Sigmoid colon (tissue), 7 donors: Measurements from ENCODE around the gene MICAL2. TPM values are rescaled to one million over a fixed set of nuclear protein-coding genes. Genes with fewer than 3 reads are reported as not detected.

Experiments
- DNase-seq: peaks from one replicate; pipeline ENCODE4 v3.0.0-alpha.2; 2019
- H3K27ac ChIP-seq, 4 donors: fragments of 200-600 bp; sonication (generic); one replicate each; pipeline ENCODE4 v1.5.1; 2016 to 2019; ENCODE audit warnings: mild to moderate bottlenecking in 1 of 4
- H3K27me3 ChIP-seq, 3 donors: fragments of 200-600 bp; sonication (generic); one replicate each; pipeline ENCODE4 v1.5.1; 2019; ENCODE audit warnings: mild to moderate bottlenecking in 1 of 3
- H3K36me3 ChIP-seq, 4 donors: fragments of 200-600 bp; sonication (generic); one replicate each; pipeline ENCODE4 v1.5.1; 2016 to 2019
- H3K4me1 ChIP-seq, 4 donors: fragments of 200-600 bp; sonication (generic); one replicate each; pipeline ENCODE4 v1.5.1; 2017 to 2019
- H3K4me3 ChIP-seq, 4 donors: fragments of 200-600 bp; sonication (generic); one replicate each; pipeline ENCODE4 v1.5.1; 2017 to 2019; ENCODE audit warnings: mild to moderate bottlenecking in 2 of 4, moderate library complexity in 1 of 4
- H3K9me3 ChIP-seq, 4 donors: fragments of 200-600 bp in 3 of 4; sonication (generic) in 3 of 4; one replicate each; pipeline versions ENCODE4 v1.5.1 to v1.6.1; 2013 to 2019
- CTCF ChIP-seq, 4 experiments: fragments of 450-650 bp in 3 of 4; fragments of 200-600 bp in 1 of 4; IDR thresholded peaks; one replicate each; pipeline ENCODE4 v1.5.1; 2016 to 2019; ENCODE audit warnings: antibody characterized with exemption in 4 of 4, mild to moderate bottlenecking in 3 of 4, moderate library complexity in 2 of 4
- EP300 ChIP-seq, 4 donors: sonication (generic); formaldehyde crosslinking; IDR thresholded peaks; one replicate each; pipeline ENCODE4 v1.6.1; 2017; ENCODE audit warnings: antibody characterized with exemption in 4 of 4
- POLR2A ChIP-seq, 2 donors: fragments of 450-650 bp; IDR thresholded peaks; one replicate each; pipeline ENCODE4 v1.6.1; 2016; ENCODE audit warnings: antibody characterized with exemption in 2 of 2, mild to moderate bottlenecking in 2 of 2, moderate library complexity in 2 of 2
- POLR2AphosphoS5 ChIP-seq, 4 donors: sonication (generic); formaldehyde crosslinking; IDR thresholded peaks; one replicate each; pipeline ENCODE4 v1.6.1; 2017; ENCODE audit warnings: antibody characterized with exemption in 4 of 4
- WGBS, 2 donors: extraction: QIAGEN DNeasy Blood & Tissue Kit; methylation state at CpG; one replicate each; pipeline ENCODE4 v1.1.7; 2013; 5-methylcytosine and 5-hydroxymethylcytosine counted together
- intact Hi-C: fragments of 100-400 bp; cut with DNase I; formaldehyde crosslinking; loops from one replicate; pipeline ENCODE4 v1.15.1; 2023
- polyA plus RNA-seq, 3 donors: library from polyadenylated mRNA; stranded (reverse); fragments of 200-250 nt; gene quantifications; one replicate each; pipeline ENCODE4 v1.2.3, GENCODE V29; 2013
- total RNA-seq, 4 donors: library from RNA; depleted of rRNA; stranded (reverse); fragments of >200 nt; gene quantifications; one replicate each; pipeline ENCODE4 v1.1.0, GENCODE V29; 2016
- donor health status: healthy with polysubstance abuse.
- donor health status: Bipolar disorder and iron deficiency.
- donor health status: healthy.

MICAL2 gene
- total and polyA plus RNA-seq, 7 donors: 36.6 to 145 (median 115) TPM

- peaks cover 3 to 95% (median 83%) of the 10 kb centered on the region in 4 donors for H3K4me1 ChIP-seq
- intact Hi-C loops: loop anchor here (2.0 to 5.0 kb wide), 3 partner anchors 51 to 96 kb away; partner anchors contain the start of gene MICAL2
- no peaks in the 10 kb centered on the region for H3K9me3 ChIP-seq
- no peak overlapping the region for H3K4me3 ChIP-seq
- WGBS, 2 donors: 55 to 73% methylated on average over 13 of the region's 13 CpGs
- H3K27ac ChIP-seq: peak overlapping the region; percentile 83 to 96 (median 94)
- peaks cover 0 to 7% (median 0%) of the 10 kb centered on the region in 4 donors for H3K36me3 ChIP-seq
- peak; percentile 59 to 85 (median 70) for TF ChIP-seq POLR2AphosphoS5 (IDR thresholded peaks at IDR 0.05)
- TF ChIP-seq CTCF (IDR thresholded peaks at IDR 0.05): no peak
- TF ChIP-seq EP300 (IDR thresholded peaks at IDR 0.05): peak in 1 of 4 donors; percentile 30
- TF ChIP-seq POLR2A (IDR thresholded peaks at IDR 0.05): no peak
- DNase-seq: peak; percentile 88
- H3K27me3 ChIP-seq: no peaks in the 10 kb centered on the region
Observed at GRCh38 chr11:12163181-12163941, 53.0 kb downstream of the MICAL2 start.

GRCh38 chr11:12164061-12165014, 53.9 kb downstream of the MICAL2 start:
- Histone ChIP-seq H3K4me1 (peaks cover 3 to 92% (median 77%) of the 10 kb centered on the region in 4 donors), H3K4me3 (no peak overlapping the region), H3K9me3 (no peaks in the 10 kb centered on the region), H3K27ac (peak overlapping the region; percentile 83 to 96 (median 94)), H3K36me3 (peaks cover 0 to 7% (median 0%) of the 10 kb centered on the region in 4 donors), H3K27me3 (no peaks in the 10 kb centered on the region)
- WGBS, 2 donors: 38 to 74% methylated on average over 9 of the region's 9 CpGs
- intact Hi-C loops: loop anchor here (5.0 kb wide), 2 partner anchors 52 to 97 kb away; partner anchors contain the start of gene MICAL2
- peak; percentile 86 for DNase-seq
- no peak for TF ChIP-seq POLR2A (IDR thresholded peaks at IDR 0.05)
- peak; percentile 71 to 83 (median 75) for TF ChIP-seq EP300 (IDR thresholded peaks at IDR 0.05)
- no peak for TF ChIP-seq CTCF (IDR thresholded peaks at IDR 0.05)
- TF ChIP-seq POLR2AphosphoS5 (IDR thresholded peaks at IDR 0.05): peak; percentile 66 to 84 (median 78)

- H3K4me1 ChIP-seq: peaks cover 0 to 92% (median 77%) of the 10 kb centered on the region in 4 donors
- WGBS, 2 donors: 66 to 84% methylated on average over 8 of the region's 8 CpGs
Observed at GRCh38 chr11:12165237-12165875, 55.0 kb downstream of the MICAL2 start.

GRCh38 chr11:12166299-12167060, 56.1 kb downstream of the MICAL2 start:
- DNase-seq: no peak
- 54 to 77% methylated on average over 5 of the region's 5 CpGs for WGBS, 2 donors
- no peak overlapping the region for H3K4me3 ChIP-seq
- TF ChIP-seq POLR2AphosphoS5 (IDR thresholded peaks at IDR 0.05): no peak
- TF ChIP-seq CTCF (IDR thresholded peaks at IDR 0.05): no peak
- TF ChIP-seq EP300 (IDR thresholded peaks at IDR 0.05): no peak
- TF ChIP-seq POLR2A (IDR thresholded peaks at IDR 0.05): no peak
- intact Hi-C loops: no loop called here
- H3K27me3 ChIP-seq: no peaks in the 10 kb centered on the region
- H3K36me3 ChIP-seq: peaks cover 0 to 7% (median 0%) of the 10 kb centered on the region in 4 donors
- peaks cover 0 to 92% (median 77%) of the 10 kb centered on the region in 4 donors for H3K4me1 ChIP-seq
- H3K27ac ChIP-seq: peak overlapping the region; percentile 83 to 96 (median 94)
- H3K9me3 ChIP-seq: no peaks in the 10 kb centered on the region

More at GRCh38 chr11:12165237-12165875, 55.0 kb downstream of the MICAL2 start:
- H3K27ac ChIP-seq: peak overlapping the region; percentile 83 to 96 (median 94)
- H3K27me3 ChIP-seq: no peaks in the 10 kb centered on the region
- no peaks in the 10 kb centered on the region for H3K9me3 ChIP-seq
- no peak for DNase-seq
- TF ChIP-seq POLR2AphosphoS5 (IDR thresholded peaks at IDR 0.05) (no peak), EP300 (IDR thresholded peaks at IDR 0.05) (no peak)
- intact Hi-C loops: no loop called here
- no peak overlapping the region for H3K4me3 ChIP-seq
- H3K36me3 ChIP-seq: peaks cover 0 to 7% (median 0%) of the 10 kb centered on the region in 4 donors
